Stimulated activated CD8-positive, alpha-beta memory T cell treated with anti-CD3 and anti-CD28 coated beads, Interleukin-4, amount 100 ng/mL, for 4 hours (primary cell): ENCODE results near the gene BMAL2.

ENCODE experiments used
- DNase-seq, 2 donors: peaks; one replicate each; pipeline ENCODE4 v3.0.0-alpha.2; 2020; ENCODE audit warnings: low read depth in 2 of 2, low spot score in 1 of 2

The BMAL2 gene

DNA sequence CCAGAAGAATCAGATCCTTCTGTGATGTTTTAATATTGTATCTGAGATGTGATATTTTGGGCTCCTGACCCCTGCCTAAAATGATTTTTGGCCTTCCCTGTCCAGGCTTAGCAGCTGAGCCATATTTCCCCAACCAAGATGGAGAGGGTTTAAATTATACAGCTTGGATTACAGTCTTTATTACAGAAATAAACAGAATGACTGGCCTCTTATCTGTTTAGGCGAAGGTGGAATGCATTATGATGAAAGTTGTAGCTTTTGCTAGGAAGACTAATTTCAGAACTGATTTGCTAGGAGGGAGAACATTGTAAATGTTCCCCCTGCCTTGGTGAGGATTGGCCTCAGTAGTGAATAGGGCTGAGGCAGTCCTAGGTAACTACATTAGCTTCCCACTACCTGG, 23.3 kb downstream of the BMAL2 start:
- no peak for DNase-seq

DNA sequence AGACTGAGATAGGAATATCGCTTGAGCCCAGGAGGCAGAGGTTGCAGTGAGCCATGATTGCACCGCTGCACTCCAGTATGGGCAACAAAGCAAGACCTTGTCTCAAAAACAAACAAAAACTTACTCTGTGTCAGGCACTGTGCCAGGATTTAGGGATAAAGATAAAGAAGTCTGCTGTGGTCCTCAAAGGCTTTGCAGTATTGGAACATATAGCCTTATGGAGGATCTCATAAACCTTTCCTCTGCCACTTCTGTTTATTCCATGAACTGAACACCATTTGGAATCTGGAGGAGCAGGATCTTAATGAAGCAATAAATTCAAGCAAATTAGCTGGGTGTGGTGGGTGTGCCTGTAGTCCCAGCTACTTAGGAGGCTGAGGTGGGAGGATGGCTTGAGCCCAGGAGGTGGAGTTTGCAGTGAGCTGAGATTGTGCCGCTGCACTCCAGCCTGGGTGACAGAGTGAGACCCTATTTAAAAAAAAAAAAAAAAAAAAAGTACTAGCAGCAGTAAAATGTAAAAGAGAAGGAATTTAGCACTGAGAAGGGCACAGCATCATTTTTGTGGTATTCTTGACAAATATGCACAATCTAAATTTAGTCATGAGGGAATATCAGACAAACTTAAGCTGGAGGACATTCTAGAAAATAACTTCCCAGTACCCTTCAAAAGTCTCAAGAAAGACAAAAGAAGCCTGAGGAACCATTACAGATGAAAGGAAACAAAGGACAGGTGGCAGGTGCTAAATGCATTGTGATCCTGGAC, 27.1 kb downstream of the BMAL2 start:
- DNase-seq = no peak

DNA sequence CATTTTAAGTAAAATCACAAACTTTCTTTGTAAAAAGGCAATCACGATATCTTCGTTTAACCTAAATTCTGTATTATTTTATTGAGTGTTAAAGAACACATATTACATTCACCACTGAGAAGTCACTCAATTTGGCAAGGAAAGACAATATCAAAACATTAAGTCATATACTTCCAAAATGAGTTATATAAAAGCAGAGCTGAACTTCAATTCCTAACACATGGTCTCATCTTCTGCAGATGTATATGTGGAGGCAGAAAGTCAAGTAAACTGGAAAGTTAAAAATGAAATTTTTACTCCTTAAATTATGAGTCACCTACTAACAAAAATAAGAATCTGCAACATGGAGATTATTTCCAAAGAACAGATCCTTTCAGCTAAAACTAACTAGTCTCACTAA, 28.7 kb downstream of the BMAL2 start:
- DNase-seq = no peak

DNA sequence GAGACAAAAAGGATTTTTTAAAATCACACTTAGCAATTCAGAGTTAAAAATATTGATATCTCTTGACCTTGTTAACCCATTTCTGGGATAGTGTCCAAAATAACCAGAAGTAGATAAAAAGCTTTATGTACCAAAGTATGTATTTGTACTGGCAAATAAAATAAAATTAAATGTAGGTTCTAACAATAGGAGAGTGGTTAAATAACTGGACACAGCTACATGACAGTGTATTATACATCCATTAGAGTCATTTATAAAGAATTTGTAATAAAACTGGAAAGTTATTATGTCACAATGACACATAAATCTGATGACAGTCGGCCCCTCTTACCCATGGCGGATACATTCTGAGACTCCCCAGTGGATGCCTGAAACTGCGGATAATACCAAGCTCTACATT, 34.0 kb downstream of the BMAL2 start:
- no peak for DNase-seq

DNA sequence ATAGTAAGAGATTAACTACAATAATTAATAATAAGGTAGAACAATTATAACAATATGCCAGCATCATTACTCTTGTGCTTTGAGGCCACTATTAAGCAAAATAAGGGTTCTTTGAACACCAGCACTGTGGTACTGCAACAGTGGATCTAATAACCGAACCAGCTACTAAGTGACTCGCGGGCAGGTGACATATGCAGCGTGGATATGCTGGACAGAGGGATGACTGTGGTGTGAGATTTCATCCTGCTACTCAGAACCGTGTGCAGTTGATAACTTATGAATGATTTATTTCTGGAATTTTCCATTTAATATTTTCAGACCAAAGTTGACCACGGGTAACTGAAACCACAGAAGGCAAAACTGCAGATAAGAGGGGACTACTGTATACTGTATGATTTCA, 34.4 kb downstream of the BMAL2 start:
- DNase-seq = no peak

DNA sequence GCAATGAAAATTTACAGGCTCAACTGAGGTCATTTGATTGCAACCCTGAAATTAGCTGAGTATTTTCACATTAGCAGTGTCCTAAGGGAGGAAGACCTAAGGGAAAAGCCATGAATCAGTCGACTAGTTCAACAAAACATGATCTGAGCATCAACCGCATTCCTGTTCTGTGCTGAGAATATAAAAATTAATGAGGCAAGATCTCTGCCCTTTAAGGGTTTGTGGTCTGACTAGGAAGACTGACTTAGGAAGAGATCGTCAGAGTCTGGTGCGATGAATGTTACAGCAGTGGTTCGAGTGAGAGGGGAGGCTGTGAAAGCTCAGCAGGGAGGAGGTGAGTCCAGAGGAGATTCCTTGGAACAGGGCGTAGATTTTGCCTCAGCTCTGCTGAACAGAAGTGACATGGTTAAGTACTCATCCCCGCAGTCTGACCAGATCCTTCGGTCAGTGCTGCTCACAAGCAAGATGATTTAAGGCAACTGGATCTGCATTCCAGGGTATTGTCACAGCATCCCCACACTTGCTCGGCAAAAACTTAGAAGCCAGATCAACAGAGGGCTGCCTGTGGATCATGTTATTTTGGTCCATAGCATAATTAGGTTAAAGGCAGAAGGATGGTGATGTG, 49.6 kb downstream of the BMAL2 start:
- DNase-seq = no peak
